ENCODE results near the gene C5.
A peak's percentile ranks its signal among the peaks of the same experiment; 100 is the strongest.

Gene C5

DNA sequence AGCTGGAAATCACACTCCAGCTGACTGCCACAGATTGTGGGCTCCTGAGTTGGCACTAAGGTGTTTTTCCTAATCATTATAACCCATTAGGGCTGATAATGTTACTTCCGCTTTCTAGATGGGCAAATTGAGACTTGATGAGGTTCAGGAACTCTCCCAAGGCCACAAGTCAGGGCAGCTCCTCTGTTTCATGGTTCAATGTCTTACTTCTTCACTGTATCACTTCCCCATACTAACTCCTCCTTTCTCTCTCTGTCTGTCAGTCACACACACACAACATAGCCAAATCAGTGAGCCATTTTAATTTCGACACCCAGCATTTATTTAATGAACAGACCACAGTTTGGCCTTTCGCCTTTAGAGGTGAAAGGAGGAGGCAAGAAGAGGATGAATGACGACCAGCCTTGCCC lies 105.6 kb downstream of the C5 start:
- TF ChIP-seq, protein P1, sequence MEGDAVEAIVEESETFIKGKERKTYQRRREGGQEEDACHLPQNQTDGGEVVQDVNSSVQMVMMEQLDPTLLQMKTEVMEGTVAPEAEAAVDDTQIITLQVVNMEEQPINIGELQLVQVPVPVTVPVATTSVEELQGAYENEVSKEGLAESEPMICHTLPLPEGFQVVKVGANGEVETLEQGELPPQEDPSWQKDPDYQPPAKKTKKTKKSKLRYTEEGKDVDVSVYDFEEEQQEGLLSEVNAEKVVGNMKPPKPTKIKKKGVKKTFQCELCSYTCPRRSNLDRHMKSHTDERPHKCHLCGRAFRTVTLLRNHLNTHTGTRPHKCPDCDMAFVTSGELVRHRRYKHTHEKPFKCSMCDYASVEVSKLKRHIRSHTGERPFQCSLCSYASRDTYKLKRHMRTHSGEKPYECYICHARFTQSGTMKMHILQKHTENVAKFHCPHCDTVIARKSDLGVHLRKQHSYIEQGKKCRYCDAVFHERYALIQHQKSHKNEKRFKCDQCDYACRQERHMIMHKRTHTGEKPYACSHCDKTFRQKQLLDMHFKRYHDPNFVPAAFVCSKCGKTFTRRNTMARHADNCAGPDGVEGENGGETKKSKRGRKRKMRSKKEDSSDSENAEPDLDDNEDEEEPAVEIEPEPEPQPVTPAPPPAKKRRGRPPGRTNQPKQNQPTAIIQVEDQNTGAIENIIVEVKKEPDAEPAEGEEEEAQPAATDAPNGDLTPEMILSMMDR (IDR thresholded peaks at IDR 0.05; ENCODE audit: extremely low read depth, insufficient read depth, missing control alignments): no peak
- DNase-seq (ENCODE audit: low spot score): peak; percentile 79
- in situ Hi-C loops (cut with MboI; ENCODE audit: low pct_unique_long_range_greater_than_20kb, low sequenced_read_pairs, unreplicated experiment): loop anchor here (25.0 kb wide), 1 partner anchor 182 kb away; no protein-coding TSS in a partner anchor

DNA sequence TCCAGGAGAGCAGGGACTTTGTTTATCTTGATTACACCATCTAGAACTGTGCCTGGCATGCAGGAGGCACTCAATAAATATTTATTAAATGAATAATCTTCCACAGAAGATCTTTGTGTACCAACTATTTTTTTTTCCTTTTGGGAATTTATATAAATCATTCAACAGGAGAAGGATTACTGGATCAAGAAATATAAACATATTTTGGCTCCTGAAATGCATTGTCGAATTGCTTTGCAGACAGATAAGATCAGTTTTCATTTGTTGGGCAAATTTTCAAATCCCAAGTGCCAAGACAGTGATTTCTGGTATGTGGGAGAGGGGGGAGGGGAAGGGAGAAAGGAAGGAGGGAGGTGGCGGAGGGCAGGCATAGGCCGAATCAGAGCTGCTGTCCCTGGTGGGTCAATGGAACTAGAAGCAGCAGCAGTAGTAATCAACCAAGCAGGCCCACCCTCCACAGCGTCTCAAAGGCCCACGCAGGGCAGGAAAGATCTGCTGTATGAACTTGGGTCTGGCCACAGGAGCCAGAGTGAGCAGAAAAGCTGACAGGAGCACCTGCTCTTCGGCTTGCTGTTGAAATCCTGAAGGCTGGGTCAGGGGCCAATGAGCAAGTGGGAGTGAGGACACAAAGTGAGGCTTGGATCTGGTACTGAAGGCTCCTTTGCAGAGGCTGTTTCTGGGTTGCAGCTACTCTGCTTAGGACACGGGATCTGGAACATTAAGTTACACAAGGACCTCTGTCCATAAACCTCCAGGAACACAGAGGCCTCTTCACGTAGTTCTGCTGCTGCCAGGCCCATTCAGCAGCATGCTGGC lies 107.7 kb downstream of the C5 start:
- TF ChIP-seq, protein P1 (IDR thresholded peaks at IDR 0.05; ENCODE audit: extremely low read depth, insufficient read depth, missing control alignments): no peak
- DNase-seq (ENCODE audit: low spot score): no peak
- in situ Hi-C loops (cut with MboI; ENCODE audit: low pct_unique_long_range_greater_than_20kb, low sequenced_read_pairs, unreplicated experiment): loop anchor here (25.0 kb wide), 1 partner anchor 180 kb away; no protein-coding TSS in a partner anchor

DNA sequence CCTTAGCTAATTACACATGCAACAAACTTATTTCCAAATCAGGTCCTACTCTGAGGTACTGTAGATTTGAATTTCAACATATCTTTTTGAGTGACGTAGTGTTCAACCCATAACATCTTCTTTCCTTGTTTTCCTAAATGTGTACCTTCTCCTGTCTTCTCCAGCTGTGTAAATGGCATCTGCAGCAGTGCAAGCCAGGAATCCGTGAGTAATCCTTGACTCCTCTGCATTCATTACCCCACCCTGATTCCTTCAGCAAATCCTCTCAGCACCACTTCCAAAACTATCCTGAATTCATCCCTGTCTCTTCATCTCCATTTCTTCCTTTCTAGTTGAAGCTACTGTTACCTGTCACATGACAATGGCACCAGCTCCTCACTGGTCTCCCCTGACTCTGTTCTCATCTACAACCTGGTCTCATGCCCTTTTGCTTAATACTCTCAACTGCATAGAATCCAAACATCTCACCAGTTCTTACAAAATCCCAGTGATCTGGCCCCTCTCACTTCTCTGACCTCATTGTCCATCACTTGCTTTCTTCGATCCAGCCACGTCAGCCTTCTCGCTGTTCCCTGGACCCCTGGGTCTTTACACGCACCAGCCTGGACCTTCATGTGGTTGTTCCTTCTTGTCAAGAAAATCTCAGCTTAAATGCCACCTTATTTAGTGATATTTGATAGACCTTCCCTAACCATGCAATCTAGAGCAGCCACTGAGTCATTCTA lies 108.9 kb downstream of the C5 start:
- in situ Hi-C loops (cut with MboI; ENCODE audit: low pct_unique_long_range_greater_than_20kb, low sequenced_read_pairs, unreplicated experiment): loop anchor here (25.0 kb wide), 1 partner anchor 179 kb away; no protein-coding TSS in a partner anchor
- DNase-seq (ENCODE audit: low spot score): no peak
- TF ChIP-seq, protein P1 (IDR thresholded peaks at IDR 0.05; ENCODE audit: extremely low read depth, insufficient read depth, missing control alignments): no peak

DNA sequence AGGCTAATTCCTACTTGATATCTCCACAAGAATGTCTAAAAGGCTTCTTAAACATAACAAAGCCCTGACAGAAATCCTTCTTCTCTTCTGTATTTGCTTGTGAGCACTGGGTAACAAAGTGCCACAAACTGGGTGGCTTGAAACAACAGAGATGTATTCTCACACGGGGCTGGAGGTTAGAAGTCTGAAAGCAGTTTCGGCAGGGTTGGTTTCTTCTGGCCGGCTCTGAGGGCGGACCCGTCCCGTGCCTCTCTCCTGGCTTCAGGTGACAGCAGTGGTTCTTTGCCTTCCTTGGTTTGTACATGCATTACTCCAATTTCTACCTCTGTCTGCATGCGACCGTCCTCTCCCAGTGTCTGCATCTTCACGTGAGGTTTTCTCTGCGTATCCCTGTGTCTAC lies 109.5 kb downstream of the C5 start:
- no peak for DNase-seq (ENCODE audit: low spot score)
- in situ Hi-C loops (cut with MboI; ENCODE audit: low pct_unique_long_range_greater_than_20kb, low sequenced_read_pairs, unreplicated experiment): loop anchor here (25.0 kb wide), 1 partner anchor 178 kb away; no protein-coding TSS in a partner anchor
- TF ChIP-seq, protein P1 (IDR thresholded peaks at IDR 0.05; ENCODE audit: extremely low read depth, insufficient read depth, missing control alignments): no peak

DNA sequence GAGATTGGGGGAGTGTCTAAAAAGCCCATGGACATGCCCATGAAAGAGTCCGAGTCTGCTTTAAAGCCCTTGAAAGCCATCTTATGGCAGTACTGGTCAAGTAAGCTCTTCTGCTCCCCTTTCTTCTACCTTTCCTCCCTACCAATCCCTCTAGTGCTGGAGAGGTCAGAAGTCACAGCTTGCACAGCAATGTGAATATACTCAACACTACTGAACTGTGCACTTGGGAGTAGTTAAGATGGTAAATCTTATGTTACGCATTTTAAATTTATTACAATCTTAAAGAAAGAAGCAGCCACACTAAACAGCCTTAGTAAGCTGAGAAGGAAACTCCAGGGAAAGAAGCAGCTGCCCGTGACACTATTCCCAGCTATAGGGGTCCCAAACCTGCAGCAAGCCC lies 111.2 kb downstream of the C5 start:
- in situ Hi-C loops (cut with MboI; ENCODE audit: low pct_unique_long_range_greater_than_20kb, low sequenced_read_pairs, unreplicated experiment): loop anchor here (25.0 kb wide), 1 partner anchor 177 kb away; no protein-coding TSS in a partner anchor
- no peak for DNase-seq (ENCODE audit: low spot score)
- TF ChIP-seq, protein P1 (IDR thresholded peaks at IDR 0.05; ENCODE audit: extremely low read depth, insufficient read depth, missing control alignments): no peak

DNA sequence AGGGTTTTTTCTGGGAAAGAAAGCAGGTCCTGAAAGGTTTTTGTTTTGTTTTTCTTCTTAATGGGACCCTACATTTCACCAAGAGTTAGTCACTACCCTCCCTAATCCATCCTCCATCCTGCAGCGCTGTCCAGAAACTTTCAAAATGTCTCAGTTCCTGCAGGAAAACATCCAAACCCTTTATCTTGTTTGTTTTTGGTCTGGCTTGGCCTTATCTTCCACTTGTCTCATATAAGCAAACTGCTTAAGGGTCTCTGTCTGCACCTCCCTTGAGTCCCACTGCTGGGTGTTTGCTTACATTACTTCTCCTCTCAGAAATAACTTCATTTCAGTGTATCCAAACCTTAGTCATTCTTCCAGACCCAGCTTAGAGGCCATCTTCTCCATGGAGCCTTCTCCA lies 112.5 kb downstream of the C5 start:
- no peak for DNase-seq (ENCODE audit: low spot score)
- in situ Hi-C loops (cut with MboI; ENCODE audit: low pct_unique_long_range_greater_than_20kb, low sequenced_read_pairs, unreplicated experiment): loop anchor here (25.0 kb wide), 1 partner anchor 175 kb away; no protein-coding TSS in a partner anchor
- TF ChIP-seq, protein P1 (IDR thresholded peaks at IDR 0.05; ENCODE audit: extremely low read depth, insufficient read depth, missing control alignments): no peak
